Activated CD4-positive, alpha-beta T cell treated with anti-CD3 and anti-CD28 coated beads, Interleukin-2, amount 50 U/mL, for 4 hours (primary cell): ENCODE measurements around the gene SLC18A3.

Experiments
- DNase-seq, 2 experiments: peaks; one replicate each; pipeline ENCODE4 v3.0.0-alpha.2; 2020

The SLC18A3 gene

DNA sequence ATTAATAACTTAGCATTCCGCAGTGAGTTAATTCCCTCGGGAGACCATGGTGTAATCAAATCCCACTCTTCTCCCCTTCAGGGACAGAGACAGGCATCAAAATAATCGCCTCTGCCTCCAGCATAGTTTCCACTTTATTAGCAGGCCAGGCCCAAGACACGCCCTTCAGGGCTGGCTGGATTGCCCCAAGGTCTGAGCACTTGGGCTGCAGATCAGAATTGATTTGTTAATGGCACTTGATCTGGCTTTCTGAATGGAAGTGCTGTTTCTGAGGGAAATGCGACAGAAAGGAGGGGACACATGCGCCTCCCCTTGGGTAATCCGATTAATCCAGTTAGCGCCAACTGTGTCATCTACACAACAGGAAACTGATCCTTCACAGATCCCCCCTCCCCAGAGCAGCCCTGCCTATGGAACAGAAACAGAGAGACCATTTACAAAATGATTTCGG is 19.3 kb downstream of the SLC18A3 start:
- DNase-seq: no peak

DNA sequence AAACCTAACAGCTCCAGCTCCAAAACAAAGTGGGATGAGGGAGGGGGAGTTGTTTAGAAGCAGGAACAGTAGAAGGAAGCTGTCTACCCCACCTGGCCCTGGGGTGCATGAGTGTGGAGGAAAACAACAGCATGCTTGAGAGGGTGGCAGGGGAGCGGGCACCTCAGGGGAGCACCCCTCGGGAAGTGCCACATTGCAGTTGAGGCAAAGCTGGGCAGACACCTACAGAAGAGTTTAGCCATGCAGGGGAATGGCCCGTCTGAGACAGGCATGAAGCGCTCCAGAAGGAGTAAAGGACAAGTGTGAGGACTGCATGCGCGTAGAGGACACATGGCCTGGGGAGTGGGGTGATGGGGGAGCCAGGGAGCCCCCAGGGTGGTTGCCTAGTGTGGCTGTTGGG is 21.9 kb downstream of the SLC18A3 start:
- no peak for DNase-seq

DNA sequence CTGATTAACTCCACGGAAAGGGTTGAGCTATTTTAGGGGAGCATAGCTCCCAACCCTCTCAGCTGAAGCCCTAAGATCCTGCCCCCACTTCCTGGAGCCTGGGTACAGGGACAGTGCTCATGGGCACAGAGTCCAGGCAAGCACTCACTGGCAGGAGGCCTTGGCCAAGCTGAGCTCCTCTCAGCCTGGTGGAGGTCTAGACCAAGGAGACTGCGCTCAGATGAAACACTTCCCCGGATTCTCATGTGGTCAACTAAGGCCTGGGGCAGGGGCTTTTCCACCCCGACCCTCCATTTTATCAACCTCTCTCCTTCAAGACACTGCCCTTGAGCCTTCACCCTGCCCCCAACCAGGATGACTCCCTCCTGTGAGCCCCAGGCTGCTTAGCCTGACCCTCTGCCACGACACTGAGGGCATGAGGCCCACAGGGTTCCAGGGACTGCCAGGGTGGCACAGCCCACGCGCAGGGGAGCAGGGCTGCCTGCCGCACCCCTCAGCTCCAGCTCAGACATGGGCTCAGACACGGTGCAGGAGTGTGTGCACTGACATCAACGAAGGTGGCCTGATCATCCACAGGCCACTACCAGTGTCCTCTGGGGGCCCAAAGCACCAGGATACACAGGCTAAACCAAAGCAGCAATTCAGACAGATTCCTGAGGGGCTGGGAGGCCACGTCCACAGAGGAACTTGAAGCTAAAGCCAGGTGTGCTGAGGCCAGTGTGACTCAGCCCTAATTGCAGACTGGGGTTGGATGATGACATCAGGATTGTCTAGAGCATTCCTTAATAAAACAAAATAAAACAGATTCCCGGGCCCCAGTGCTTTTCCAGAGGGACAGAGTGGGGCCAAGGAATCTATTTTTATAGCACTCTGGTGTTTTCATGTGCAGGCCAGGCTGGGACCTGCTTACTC is 22.6 kb downstream of the SLC18A3 start:
- DNase-seq: no peak

DNA sequence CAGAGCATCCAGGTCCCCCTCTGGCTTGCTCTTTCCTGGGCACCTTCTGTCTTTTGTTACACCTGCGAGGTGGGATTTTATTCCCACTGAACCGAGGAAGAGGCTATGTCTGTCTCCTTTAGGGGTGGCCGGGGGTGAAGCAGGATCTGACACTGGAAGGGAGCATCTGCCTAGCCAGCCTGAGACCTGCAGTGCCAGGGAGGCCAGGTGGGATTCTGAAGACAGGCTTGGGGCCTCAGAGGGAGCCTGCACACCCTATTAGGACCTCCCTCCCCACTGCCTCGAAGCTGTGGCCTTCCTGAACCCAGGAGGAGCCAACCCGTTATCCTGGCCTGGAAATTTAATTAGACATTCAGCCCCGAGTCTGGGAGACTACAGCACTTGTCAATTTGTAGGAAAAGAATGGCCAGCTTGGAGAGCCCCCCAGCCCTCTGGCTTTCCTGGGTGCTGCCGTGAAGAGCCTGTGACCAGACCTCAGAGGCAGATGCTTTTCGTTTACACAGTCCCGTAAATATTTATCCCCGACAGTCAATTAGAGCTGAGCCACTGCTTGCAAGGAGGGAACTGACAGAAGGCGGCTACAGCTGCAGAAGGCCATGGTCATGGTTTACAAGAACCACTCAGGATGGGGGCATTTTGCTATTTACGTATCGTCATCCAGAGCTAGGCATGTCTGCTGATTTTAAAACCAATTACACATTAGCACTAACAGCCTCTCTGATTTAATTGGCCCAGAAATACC is 23.4 kb downstream of the SLC18A3 start:
- DNase-seq: no peak

DNA sequence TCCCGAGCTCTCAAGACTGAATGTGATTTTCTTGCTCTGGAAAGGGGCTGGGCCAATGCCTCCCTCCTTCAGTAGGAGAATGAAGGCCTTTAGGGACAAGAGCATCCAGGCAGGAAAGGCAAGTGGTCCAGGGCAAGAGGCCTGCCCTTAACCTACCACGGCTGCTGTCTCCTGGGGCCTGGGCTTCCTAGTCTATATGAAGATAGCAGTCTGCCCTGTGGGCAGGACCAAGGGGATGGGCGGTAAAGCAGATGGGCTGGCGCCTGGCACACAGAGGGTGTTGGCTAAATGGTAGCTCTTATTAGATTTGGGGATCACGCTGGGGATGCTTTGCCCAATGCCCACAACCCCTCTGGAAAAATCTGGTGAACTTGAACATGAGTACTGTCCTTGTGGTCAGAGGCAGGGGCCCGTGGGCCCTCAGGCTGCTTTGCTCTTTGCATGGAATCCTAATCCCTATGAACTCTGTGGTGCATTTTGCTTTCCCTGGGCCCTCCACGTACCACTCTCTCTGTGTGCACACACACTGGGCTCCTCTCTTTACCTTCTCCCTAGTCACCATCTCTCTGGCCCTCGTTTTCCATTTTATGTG is 24.1 kb downstream of the SLC18A3 start:
- no peak for DNase-seq

DNA sequence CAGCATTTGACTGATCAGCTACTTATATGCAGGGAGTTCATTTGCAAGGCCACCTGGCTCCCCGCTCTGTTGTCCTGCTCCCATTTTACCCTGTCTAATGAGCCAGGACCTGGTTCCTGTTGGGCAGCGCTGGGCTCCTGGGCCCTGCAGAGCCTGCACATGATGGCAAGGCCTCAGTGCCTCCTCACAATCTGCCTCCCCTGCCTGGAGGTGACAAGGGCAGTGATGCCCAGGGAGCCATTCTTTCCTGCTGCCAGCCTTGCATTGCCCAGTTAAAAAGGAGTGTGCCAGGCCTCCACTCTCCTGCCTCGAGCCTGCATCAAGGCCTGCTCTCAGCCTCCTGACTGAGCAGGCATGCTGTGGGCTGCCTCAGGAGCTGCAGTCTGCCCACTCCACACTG is 32.2 kb downstream of the SLC18A3 start:
- DNase-seq: no peak

DNA sequence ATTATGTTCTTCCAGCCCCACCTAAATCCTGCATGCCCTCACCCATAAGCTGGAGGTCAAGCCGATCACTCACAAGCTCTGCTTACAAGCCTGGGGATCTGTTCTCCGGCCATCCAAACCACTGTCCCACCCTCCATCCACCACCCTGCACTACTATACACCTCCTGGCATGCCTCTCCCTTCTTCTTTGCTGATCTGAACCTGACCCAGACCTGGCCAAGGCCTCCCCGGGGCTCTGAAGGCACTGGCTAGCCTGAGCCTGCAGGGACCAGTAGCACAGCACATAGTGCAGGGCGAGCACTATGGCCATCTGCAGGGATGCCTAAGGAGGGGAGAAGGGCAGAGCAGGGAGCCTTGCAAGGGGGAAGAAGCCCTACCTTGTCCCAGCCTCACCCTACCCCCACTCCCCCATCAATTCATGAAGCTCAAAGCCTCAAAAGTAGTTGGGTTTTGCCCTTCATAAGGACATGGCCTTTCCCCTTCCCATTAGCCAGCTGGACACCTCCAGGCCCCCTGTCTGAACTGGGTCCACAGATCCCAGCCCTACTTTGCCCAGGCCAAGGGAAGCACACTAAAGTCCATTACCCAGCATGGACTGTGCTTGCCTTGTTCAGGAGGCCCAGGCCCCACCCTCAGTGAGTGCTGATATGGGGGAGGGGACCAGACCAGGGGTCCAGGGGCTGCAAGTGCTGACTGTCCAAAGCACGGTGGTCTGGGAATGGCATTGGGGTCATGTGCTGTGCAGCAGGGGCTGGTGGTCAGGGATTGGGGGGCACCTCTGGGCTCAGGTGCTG is 33.3 kb downstream of the SLC18A3 start:
- DNase-seq: no peak

DNA sequence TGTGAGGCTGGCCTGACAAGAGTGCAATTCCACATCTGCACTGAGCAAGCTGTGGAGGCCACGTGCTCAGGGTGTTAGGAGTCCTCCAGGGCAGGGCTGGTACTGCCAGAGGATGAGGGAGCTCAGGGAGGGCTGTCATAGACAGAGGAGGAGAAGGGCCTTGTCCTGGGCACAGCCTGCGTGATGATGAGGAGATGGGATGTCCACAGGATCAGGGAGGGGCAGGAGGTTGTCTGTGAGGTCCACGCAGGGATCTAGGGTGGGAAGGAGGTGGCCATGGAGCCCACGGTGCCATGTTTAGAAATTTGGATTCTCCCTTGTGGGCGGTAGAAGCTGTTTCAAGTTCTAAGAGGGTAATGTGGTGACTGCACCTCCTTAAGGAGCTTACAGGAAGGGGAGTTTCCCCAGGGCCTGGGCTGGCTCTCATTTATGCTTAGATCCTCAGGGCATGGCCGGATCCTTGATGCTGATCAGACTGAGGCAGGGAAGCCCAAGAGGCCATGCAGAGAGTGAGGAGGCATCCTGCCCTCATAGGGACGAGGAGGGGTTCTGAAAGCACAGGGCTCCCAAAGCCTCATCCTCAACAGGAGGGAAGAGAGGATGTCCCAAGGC is 34.0 kb downstream of the SLC18A3 start:
- DNase-seq: no peak

DNA sequence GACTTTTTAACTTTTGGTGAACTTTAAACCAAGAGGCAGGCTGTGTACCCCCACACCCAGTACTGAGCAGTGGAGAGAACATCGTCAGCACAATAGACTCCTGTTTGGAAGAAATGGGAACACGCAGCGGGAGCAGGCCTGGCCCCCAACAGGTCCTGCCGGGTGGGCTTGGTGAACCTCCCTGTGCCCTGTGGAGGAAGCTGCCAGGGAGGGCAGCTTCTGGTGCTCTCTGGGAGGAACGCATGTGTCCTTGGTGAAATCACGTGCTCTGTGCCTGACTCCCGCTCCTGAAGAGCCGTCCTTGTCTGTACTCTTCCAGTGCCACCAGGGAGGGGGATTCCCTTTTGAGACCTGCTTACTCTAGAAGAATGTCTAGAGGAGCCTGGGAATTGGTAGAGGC is 35.3 kb downstream of the SLC18A3 start:
- no peak for DNase-seq

DNA sequence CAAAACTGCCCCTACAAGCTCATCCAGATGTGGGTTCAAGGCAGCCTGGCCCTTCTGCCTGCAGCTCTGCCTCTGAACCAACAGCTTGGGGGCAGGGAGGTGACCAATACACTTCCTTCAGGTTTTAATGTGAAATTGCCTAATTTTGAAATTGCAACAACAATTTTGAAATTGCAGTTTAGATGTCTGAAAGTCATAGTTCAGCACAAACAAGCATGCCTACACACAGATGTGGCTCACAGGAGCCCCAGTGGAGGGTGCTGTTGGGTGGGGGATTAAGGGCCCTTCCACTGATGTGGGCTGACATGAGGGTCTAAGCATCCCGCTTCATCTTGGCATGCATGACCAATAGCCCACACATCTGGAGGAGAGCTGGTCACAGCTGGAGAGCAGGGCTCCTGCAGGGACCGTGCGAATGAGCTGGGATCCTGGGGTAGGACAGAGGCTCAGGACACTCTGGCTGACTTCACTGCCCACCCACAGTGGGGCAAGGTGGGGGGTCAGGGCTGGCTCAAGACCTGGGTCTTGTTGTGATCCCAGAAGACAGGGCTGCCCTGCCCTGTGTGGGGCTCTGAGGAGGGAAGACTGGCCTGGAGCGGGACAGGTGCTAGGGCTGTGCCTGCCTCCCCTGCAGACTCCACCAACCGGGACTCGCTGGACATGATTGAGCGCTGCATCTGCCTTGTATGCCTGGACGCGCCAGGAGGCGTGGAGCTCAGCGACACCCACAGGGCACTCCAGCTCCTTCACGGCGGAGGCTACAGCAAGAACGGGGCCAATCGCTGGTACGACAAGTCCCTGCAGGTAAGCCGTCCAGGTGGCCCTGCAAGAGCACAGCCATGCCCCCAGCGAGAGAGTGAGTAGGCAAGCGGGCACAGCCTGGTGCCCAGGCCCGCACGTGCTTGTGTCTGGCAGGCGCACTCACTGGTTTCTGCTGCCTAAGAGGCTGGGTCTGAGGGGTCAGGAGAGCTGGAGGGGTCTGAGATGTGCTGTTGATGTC is 36.1 kb downstream of the SLC18A3 start:
- no peak for DNase-seq

DNA sequence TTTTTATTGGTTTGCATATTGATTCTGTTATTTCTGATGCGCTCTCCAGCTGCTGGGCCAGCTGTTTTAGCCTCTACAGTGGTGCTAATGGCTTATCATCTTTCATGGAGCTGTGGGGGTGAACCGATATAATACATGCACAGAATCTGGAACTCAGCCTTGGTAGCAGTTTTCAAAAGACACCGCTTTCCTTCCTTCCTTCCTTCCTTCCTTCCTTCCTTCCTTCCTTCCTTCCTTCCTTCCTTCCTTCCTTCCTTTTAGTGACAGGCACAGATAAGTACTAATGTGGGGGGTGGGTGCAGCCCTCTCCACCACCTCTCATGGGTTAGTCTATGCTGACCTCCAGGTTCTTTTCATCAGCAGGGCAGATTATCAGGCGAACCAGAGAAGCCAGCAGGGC is 37.4 kb downstream of the SLC18A3 start:
- no peak for DNase-seq

DNA sequence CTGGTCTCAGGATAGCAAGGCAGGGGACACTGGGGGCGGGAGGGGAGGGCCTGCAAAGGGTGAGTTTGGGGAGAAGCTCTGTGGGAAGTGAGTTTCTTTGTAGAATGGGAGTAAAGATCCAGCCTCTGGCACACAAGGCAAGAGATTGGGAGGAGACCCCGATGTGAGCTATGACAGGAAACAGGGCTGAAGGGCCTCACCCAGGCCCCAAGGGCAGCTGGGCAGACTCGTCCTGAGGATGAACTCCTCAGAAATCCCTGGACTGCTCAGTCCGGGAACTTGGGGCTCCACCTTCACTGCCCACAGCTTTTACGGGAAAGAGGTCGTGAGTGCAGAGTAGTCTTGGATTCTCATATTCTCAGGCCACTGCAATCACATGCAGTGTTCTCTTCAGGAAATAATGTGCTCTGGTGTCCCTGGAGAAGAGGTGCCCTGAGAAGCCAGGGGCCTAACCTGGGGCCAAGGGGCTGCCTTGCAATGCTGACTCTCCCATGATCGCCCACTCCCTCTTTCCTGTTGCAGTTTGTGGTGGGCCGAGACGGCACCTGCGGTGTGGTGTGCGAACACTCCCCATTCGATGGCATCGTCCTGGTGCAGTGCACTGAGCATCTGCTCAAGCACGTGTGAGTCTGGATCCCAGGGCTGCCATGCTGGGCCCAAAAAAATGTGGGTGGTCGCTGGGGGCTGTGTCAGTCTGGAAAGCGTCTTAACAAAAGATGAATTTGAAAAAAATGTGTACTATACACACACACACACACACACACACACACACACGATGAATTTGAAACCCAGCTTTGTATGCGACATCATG is 38.1 kb downstream of the SLC18A3 start:
- DNase-seq: no peak

DNA sequence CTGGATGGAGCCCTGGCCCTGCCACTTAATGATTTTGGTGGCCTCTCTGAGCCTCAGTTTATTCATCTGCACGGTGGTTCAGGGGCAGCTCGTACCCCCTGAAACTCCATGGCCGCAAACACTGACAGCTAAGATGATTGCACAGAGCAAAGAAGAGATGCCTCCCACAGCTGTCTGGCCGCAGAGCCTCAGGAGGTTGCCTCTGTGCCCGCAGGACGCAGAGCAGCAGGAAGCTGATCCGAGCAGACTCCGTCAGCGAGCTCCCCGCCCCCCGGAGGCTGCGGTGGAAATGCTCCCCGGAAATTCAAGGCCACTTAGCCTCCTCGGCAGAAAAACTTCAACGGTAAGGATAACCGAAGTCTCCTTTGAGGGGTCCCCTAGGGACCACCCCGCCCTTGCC is 39.2 kb downstream of the SLC18A3 start:
- no peak for DNase-seq

DNA sequence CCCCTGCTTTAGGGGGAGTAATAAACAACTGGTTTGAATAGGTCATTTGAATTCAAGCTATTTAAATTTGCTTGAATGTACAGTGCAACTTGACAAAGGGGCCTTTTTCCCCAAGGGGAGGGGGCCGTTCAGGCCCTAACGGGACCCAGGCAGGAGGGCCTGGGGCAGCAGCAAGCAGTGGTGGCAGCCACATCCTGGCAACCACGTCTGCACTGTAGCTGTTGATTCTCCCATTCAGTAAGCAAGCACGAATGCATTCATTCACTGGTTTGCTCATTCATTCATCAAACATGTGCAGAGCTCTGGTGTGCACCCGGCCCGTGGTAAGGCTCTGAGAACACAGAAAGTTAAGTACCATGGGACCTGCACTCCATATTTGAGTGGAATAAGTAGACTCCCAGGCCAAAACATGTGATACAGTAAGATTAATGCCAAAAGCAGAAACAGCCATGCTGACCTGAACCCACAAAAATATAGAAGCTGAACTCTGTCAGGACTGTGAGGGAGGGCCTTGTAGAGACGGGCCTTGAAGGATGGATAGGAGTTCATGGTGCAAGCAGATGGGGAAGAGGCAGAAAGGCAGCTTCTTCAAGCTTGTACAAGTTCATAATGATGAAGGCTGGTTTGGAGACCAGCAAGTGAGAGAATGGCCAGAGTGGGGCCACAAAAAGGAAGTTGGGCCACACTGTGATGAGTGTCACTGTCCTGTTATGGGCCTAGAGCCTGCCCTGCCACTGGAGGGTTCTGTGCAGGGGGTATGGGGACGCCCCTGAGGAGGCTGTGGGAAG is 40.0 kb downstream of the SLC18A3 start:
- no peak for DNase-seq

DNA sequence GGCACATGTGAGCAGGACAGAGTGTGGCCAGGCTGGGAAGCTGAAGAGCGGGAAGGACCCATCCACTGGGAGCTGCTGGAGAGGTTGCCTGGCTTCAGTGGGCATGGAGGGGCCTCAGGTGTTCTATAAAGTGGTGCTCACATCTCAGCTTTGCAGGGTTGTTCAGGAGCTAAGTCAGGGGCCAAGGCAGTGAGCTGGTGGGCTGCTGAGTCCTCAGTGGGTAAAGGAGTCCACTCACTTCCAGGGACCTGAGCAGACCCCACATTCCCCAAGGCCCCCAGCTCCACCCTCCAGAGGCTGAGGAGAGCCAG is 40.6 kb downstream of the SLC18A3 start:
- DNase-seq: no peak

DNA sequence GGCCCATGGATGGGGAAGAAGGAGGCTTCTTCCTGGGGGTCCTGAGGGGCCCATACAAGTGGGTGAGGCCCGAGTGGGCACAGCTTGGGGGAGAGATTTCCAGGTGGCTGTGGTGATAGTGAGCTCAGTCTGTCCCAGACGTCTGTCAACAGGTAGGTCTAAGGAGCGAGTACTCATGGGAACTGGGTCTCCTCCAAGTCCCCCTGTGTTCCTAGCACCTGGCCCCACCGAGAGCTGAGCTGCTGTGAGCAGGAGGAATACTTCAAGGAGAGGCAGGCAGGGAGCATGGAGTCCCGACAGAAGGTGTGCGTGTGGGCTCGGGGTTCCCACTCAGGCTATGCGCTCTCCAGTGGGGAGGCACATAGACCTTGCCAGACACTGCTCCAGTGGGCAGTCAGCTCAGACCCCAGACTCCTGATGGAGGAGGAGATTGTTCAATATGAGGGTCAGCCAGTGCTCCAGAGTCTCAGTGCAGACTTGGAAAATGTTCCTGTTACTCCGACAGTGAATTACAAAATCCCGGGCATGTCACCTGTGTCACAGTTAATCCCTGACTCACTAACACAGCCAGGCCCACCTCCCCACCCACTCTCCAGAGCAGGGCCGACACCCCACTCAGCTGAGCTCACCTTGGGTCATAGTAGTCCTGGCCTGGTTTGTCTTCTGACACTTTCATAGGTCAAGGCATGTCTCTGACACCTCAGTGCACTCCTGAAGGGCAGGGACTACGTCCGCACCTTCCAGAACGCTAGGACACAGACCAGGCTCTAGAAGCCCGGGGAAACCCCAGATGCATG is 41.1 kb downstream of the SLC18A3 start:
- DNase-seq: no peak

DNA sequence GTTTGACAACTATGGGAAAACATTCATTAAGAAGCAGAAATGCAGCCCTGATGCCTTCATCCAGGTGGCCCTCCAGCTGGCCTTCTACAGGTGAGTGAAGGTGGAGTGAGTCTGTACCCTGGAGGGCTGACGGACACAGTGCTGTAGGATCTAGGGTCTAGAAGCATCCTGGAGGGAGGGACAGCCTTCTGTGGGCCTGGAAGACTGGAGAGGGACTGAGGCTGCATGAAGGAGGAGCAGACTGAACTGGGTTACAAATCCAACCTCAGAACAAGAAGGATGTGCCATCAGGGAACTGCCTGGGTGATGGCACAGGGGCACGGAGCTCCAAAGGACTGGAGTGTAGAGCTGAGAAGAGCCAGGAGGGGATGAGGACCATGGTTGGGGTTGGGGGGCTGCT is 41.8 kb downstream of the SLC18A3 start:
- no peak for DNase-seq

DNA sequence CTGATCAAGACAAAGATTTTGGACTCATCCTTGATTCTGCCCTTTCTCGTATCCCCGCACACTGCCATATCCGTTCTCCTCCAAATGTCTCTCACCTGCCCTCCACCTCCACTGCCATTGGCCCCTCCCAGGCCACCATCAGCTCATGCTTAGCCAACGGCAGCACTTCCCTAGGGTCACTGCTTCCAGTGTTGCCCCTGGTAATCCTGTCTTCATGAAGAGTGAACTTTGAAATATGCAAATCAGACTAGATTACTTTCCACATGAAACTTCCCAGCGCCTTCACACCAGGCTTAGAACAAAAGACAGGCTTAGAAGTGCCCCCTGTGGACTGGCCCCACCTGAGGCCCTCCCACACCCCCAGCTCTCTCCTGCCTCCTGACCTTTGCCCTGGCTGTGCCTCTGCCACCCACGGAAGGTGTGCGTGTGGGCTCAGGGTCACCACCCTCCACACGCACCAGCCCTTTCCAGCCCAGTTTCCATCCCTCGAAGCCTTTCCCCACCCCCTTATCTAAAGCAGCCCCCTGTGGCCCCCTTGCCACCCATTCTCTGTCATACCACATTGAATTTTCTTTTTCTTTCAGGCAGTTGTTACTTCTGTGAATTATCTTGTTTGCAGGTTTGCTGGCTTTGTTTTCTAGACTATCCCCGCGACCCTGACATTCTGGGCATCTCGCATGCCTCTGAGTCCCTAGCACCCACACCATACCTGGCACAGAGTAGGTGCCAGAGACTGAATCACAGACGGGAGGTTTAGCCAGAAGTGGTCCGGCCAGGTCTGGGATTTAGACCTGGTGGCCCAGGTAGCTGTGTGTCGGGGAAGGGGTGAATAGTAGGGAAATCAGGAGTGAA is 42.5 kb downstream of the SLC18A3 start:
- DNase-seq: no peak
